NCI-H1048 (cell line): Measurements from ENCODE around the gene OSBPL1A.

Source experiments
- DNase-seq: peaks from one replicate; lab custom pipeline; 2025; lab: John Stamatoyannopoulos, UW

OSBPL1A gene

GRCh38 chr18:24397694-24398368 is at the start of gene OSBPL1A:
Gene OSBPL1A, minus strand, starts transcription at chr18:24397824. Its CDS starts 20,291 bp downstream, at chr18:24377533.
- peak; percentile 78 for DNase-seq

GRCh38 chr18:24446953-24447538 is 49.4 kb upstream of the OSBPL1A start:
- DNase-seq: no peak

GRCh38 chr18:24446453-24446852 is 48.8 kb upstream of the OSBPL1A start:
- DNase-seq: no peak

- no peak for DNase-seq
Observed at GRCh38 chr18:24443870-24444269, 46.2 kb upstream of the OSBPL1A start.

GRCh38 chr18:24436939-24437338 is 39.3 kb upstream of the OSBPL1A start:
- no peak for DNase-seq

- no peak for DNase-seq
Observed at GRCh38 chr18:24432618-24433017, 35.0 kb upstream of the OSBPL1A start.

- no peak for DNase-seq
Observed at GRCh38 chr18:24429188-24429587, 31.6 kb upstream of the OSBPL1A start.

GRCh38 chr18:24428709-24429108 is 31.1 kb upstream of the OSBPL1A start:
- DNase-seq: no peak

- no peak for DNase-seq
Observed at GRCh38 chr18:24427484-24427883, 29.9 kb upstream of the OSBPL1A start.

- DNase-seq: no peak
Observed at GRCh38 chr18:24426398-24427294, 29.0 kb upstream of the OSBPL1A start, which contains the start of gene IMPACT. Gene IMPACT, plus strand, starts transcription at chr18:24426670. Its CDS starts 87 bp downstream, at chr18:24426757.

- no peak for DNase-seq
Observed at GRCh38 chr18:24426073-24426397, 28.4 kb upstream of the OSBPL1A start.

- no peak for DNase-seq
Observed at GRCh38 chr18:24421831-24422230, 24.2 kb upstream of the OSBPL1A start.

GRCh38 chr18:24420551-24420950 is 22.9 kb upstream of the OSBPL1A start:
- DNase-seq: no peak

GRCh38 chr18:24417480-24417879 is 19.9 kb upstream of the OSBPL1A start:
- no peak for DNase-seq

- DNase-seq: no peak
Observed at GRCh38 chr18:24414349-24415003, 16.9 kb upstream of the OSBPL1A start.

GRCh38 chr18:24413148-24413547 is 15.5 kb upstream of the OSBPL1A start:
- DNase-seq: no peak

- no peak for DNase-seq
Observed at GRCh38 chr18:24408496-24408895, 10.9 kb upstream of the OSBPL1A start.

GRCh38 chr18:24404591-24404990 is 7.0 kb upstream of the OSBPL1A start:
- DNase-seq: no peak

GRCh38 chr18:24403076-24403475 is 5.5 kb upstream of the OSBPL1A start:
- DNase-seq: no peak

- no peak for DNase-seq
Observed at GRCh38 chr18:24402209-24402785, 4.7 kb upstream of the OSBPL1A start.

- no peak for DNase-seq
Observed at GRCh38 chr18:24400587-24400986, 3.0 kb upstream of the OSBPL1A start.

- no peak for DNase-seq
Observed at GRCh38 chr18:24398540-24398939, 916 bp upstream of the OSBPL1A start.
